Thoracic aorta (tissue), 2 donors: ENCODE measurements around the gene ASIC5. TPM values are rescaled to one million over a fixed set of nuclear protein-coding genes. Genes with fewer than 3 reads are reported as not detected.

Experiments
- ATAC-seq: fragments of 150-250 bp; one replicate; pipeline ENCODE4 v1.8.0; 2017; ENCODE audit warnings: low read depth; ENCODE audit not compliant: insufficient number of reproducible peaks, low FRiP score
- DNase-seq: peaks from one replicate; pipeline ENCODE4 v3.0.0-alpha.2; 2020; ENCODE audit warnings: low spot score
- H3K27ac ChIP-seq, 2 donors: fragments of 200-600 bp; sonication (generic); 1 replicate in 1 of 2; 2 replicates in 1 of 2; pipeline ENCODE4 v1.5.1; 2016; ENCODE audit warnings: mild to moderate bottlenecking in 2 of 2, moderate library complexity in 2 of 2
- H3K27me3 ChIP-seq: fragments of 200-600 bp; sonication (generic); replicated peaks from 2 replicates; pipeline ENCODE4 v1.6.0; 2016; ENCODE audit warnings: mild to moderate bottlenecking; ENCODE audit not compliant: insufficient read depth
- H3K36me3 ChIP-seq: fragments of 200-600 bp; sonication (generic); one replicate; pipeline ENCODE4 v1.5.1; 2016
- H3K4me1 ChIP-seq, 2 donors: fragments of 200-600 bp; sonication (generic); 1 replicate in 1 of 2; 2 replicates in 1 of 2; pipeline versions ENCODE4 v1.5.1 to v1.6.0; 2016; ENCODE audit warnings: low read depth in 2 of 2, mild to moderate bottlenecking in 1 of 2; ENCODE audit not compliant: control insufficient read depth in 1 of 2
- H3K4me3 ChIP-seq: fragments of 200-600 bp; sonication (generic); 2 replicates; pipeline ENCODE4 v1.5.1; 2016; ENCODE audit warnings: mild to moderate bottlenecking
- H3K9me3 ChIP-seq: fragments of 200-600 bp; sonication (generic); 2 replicates; pipeline ENCODE4 v1.5.1; 2016
- total RNA-seq, 2 donors: library from RNA; depleted of rRNA; stranded (reverse); fragments of >200 nt; gene quantifications; one replicate each; pipeline versions ENCODE4 v1.1.0 to v1.2.3, GENCODE V29; 2016
- TF ChIP-seq, protein P1 (sequence below): fragments of 200-600 bp; sonication (generic); IDR thresholded peaks from one replicate; pipeline ENCODE4 v1.5.1; 2019; ENCODE audit warnings: antibody characterized with exemption

Gene ASIC5
- total RNA-seq, 2 donors from 2014 or later, result not detected

DNA sequence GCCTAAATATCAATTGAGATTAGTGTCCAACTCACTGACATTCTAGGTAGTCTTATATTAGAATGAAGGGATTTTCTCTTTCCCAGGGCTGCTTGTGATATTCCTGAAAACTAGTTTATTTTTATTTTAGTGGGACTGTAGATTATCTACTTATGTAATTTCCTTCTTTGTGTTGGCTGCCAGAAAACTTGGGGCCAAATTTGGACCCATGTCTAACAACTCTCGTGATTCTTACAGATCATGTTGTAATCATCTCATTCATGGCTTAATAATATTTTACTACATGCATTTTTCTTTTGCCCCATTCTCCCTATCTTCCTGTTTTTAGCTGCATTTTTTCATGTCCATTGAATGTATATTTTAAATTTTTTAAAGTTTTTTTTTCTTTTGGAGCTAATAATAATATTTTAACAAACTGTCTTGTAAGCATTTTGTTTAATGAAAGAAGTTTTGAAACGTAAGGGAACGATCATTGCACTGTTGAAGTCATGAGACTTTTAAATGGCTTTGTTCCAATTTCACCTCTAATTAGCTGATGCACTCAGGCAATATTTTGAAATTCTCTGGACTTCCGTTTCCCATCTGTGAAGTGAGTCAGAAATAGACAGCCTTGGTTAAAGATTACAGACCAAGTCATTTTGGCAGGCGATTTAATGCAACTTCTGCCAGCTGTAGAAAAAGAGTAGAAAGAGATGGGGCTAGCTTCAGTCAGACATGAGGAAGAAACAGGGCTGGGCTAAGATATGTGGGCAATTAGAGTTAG is 23.1 kb upstream of the ASIC5 start:
- no peak overlapping the region for H3K27ac ChIP-seq
- no peak overlapping the region for H3K4me3 ChIP-seq
- TF ChIP-seq, protein P1, sequence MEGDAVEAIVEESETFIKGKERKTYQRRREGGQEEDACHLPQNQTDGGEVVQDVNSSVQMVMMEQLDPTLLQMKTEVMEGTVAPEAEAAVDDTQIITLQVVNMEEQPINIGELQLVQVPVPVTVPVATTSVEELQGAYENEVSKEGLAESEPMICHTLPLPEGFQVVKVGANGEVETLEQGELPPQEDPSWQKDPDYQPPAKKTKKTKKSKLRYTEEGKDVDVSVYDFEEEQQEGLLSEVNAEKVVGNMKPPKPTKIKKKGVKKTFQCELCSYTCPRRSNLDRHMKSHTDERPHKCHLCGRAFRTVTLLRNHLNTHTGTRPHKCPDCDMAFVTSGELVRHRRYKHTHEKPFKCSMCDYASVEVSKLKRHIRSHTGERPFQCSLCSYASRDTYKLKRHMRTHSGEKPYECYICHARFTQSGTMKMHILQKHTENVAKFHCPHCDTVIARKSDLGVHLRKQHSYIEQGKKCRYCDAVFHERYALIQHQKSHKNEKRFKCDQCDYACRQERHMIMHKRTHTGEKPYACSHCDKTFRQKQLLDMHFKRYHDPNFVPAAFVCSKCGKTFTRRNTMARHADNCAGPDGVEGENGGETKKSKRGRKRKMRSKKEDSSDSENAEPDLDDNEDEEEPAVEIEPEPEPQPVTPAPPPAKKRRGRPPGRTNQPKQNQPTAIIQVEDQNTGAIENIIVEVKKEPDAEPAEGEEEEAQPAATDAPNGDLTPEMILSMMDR, result no peak
- H3K9me3 ChIP-seq, result no peaks in the 10 kb centered on the region
- no peaks in the 10 kb centered on the region for H3K27me3 ChIP-seq
- ATAC-seq (peak; percentile 73), DNase-seq (no peak)
- H3K4me1 ChIP-seq, result peaks cover 9 to 15% of the 10 kb centered on the region in 2 donors
- no peaks in the 10 kb centered on the region for H3K36me3 ChIP-seq

DNA sequence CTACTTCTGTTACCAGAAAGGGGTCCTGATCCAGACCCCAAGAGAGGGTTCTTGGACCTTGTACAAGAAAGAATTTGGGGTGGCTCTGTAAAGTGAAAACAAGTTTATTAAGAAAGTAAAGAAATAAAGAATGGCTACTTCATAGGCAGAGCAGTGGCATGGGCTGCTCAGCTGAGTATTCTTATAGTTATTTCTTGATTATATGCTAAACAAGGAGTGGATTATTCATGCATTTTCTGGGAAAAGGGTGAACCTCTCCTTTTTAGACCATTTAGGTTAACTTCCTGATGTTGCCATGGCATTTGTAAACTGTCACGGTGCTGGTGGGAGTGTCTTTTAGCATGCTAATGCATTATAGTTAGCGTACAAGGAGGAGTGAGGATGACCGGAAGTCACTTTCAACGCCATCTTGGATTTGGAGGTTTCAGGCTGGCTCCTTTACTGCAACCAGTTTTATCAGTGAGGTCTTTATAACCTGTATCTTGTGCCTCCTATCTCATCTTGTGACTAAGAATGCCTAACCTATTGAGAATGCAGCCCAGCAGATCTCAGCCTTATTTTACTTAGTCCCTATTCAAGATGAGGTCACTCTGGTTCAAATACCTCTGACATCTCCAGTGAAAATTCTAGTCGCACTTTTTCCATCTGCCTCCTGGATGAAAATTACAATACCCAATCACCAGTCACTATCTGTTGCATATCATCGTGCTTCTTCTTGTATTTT is 21.9 kb upstream of the ASIC5 start:
- Histone ChIP-seq H3K27ac (no peak overlapping the region), H3K9me3 (no peaks in the 10 kb centered on the region), H3K36me3 (no peaks in the 10 kb centered on the region), H3K27me3 (no peaks in the 10 kb centered on the region), H3K4me1 (peaks cover 9 to 15% of the 10 kb centered on the region in 2 donors), H3K4me3 (no peak overlapping the region)
- no peak for DNase-seq
- TF ChIP-seq, protein P1, result no peak
- no peak for ATAC-seq

DNA sequence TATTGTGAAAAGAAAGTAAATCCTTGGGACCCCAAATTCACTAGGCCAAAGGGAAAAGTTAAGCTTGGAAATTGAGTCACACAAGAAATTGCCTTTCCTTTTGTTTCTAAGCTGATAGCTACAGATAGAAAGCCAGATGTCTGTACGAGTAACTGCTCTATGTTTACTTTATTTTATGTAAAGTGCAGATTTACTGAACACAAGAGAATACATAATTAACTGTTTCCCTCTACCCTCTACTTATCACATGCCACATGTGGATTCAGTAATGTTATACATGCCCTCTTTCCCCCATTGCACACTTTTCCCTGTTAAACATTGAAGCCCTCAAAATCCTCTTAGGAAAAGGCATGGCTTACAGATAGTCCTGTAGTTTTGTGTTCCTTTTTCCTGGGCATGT is 21.0 kb upstream of the ASIC5 start:
- no peak overlapping the region for H3K27ac ChIP-seq
- no peaks in the 10 kb centered on the region for H3K27me3 ChIP-seq
- H3K4me3 ChIP-seq, result no peak overlapping the region
- no peaks in the 10 kb centered on the region for H3K36me3 ChIP-seq
- DNase-seq (no peak), ATAC-seq (no peak)
- no peaks in the 10 kb centered on the region for H3K9me3 ChIP-seq
- TF ChIP-seq, protein P1, result no peak
- H3K4me1 ChIP-seq, result peaks cover 9 to 15% of the 10 kb centered on the region in 2 donors

DNA sequence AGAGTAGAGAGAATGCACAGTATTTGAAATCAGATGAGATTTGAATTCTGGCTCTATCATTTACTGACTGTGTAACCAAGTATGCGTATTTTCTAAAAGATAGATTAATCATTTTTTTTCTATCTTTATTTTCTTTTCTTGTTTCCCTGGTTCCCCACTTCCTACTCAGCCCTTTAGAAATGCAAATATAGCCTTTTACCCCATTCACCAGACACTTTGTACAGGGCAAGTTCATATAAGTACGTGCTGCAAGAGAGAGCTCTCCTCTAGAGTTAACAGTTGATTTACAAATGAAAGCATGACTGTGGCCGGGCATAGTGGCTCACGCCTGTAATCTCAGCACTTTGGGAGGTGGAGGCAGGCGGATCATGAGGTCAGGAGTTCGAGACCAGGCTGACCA is 19.6 kb upstream of the ASIC5 start:
- Histone ChIP-seq H3K4me3 (no peak overlapping the region), H3K36me3 (no peaks in the 10 kb centered on the region), H3K4me1 (peaks cover 9 to 15% of the 10 kb centered on the region in 2 donors), H3K27me3 (no peaks in the 10 kb centered on the region), H3K9me3 (no peaks in the 10 kb centered on the region), H3K27ac (no peak overlapping the region)
- DNase-seq, result no peak
- TF ChIP-seq, protein P1, result no peak
- no peak for ATAC-seq

DNA sequence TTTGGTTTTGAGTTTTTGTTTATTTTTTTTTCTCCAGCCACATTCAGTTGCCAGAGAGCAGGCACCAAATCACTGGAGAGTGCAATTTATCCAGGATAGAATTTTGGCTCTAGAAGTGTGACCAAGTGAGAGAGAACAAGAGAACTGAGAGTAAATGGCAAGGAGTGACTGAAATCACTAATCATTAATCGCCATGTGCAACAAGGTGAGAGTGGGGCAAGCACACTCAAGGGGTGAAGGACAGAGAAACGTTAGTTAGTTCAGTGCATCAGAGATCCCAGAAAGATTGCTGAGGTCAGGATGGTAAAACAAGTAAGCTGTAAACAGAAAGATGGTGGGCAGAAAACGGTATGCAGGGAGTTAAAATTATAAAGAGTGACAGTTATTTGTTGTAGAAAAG is 17.8 kb upstream of the ASIC5 start:
- TF ChIP-seq, protein P1, result no peak

More for the DNA sequence above, 17.8 kb upstream of the ASIC5 start:
- Histone ChIP-seq H3K4me3 (no peak overlapping the region), H3K9me3 (no peaks in the 10 kb centered on the region), H3K27me3 (no peaks in the 10 kb centered on the region), H3K27ac (no peak overlapping the region), H3K4me1 (peaks cover under 1 to 2% of the 10 kb centered on the region in 2 donors), H3K36me3 (no peaks in the 10 kb centered on the region)
- ATAC-seq, result no peak
- no peak for DNase-seq
